ENCODE measurements around the gene ST6GALNAC3. TPM values are rescaled to one million over a fixed set of nuclear protein-coding genes. Genes with fewer than 3 reads are reported as not detected.

ST6GALNAC3 gene
- polyA plus RNA-seq, 3 donors: 63.8 to 87.0 (median 78.0) TPM

DNA sequence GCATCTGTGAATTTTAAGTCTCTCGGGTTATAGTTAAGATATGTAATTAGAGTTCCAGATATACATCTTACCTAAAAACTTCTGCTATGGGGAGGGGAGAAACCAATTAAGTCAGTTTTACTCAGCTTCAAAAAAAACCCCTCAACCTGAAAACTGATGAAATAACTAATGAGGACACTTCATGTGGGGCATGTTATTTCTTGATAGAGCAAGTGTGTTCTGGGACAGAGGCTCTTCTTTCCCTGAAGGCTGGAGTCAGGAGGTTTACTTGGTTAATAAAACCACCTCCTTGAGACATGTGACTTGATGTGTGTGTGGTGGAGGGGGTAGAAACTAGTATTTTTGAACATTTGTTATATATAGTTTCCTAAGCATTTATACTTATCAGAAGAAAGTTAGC, 479.7 kb downstream of the ST6GALNAC3 start:
- DNase-seq (ENCODE audit: extremely low read depth in 1 of 11, low read depth in 9 of 11, low spot score in 4 of 11): no peak

- DNase-seq (ENCODE audit: extremely low read depth in 1 of 11, low read depth in 9 of 11, low spot score in 4 of 11): no peak
Observed at GRCh38 chr1:76562292-76562691, 487.7 kb downstream of the ST6GALNAC3 start.

DNA sequence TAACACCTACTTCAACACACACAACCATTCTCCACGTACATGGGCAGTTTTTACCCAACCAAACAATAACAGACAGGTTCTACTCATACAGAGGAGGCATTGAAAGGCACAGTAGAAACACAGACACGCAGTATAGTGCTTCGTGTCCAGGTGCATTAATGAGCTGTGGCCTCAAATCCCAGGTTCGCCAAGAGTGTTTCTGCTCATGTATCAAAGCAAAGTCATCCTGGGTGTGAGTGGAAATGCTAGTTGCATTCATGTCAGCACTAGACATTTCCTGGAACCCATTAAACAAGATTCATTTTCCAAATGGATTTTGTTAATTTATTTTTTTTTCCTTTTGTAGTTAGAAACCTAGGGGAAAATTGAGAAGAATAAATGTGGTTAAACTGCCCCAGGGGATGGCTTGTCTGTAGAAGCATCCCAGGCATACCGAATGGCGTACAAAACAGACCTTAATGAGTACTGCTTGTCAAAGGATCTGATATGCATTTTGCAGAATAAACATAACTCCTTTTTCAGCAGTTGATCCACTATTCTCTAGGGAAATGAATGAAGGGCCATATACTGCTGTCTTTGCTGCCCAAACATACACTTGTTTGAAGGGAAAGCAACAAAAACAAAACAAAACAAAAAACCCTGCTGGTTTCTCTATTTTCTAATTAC, 494.2 kb downstream of the ST6GALNAC3 start:
- DNase-seq (ENCODE audit: extremely low read depth in 1 of 11, low read depth in 9 of 11, low spot score in 4 of 11): no peak

- DNase-seq (ENCODE audit: extremely low read depth in 1 of 11, low read depth in 9 of 11, low spot score in 4 of 11): no peak
Observed at GRCh38 chr1:76571248-76571647, 496.7 kb downstream of the ST6GALNAC3 start.

- no peak for DNase-seq (ENCODE audit: extremely low read depth in 1 of 11, low read depth in 9 of 11, low spot score in 4 of 11)
Observed at GRCh38 chr1:76572229-76572628, 497.7 kb downstream of the ST6GALNAC3 start.

- DNase-seq (ENCODE audit: extremely low read depth in 1 of 11, low read depth in 9 of 11, low spot score in 4 of 11): no peak
Observed at GRCh38 chr1:76576876-76577524, 502.5 kb downstream of the ST6GALNAC3 start.

GRCh38 chr1:76577525-76578185, 503.1 kb downstream of the ST6GALNAC3 start:
- no peak for DNase-seq (ENCODE audit: extremely low read depth in 1 of 11, low read depth in 9 of 11, low spot score in 4 of 11)

- no peak for DNase-seq (ENCODE audit: extremely low read depth in 1 of 11, low read depth in 9 of 11, low spot score in 4 of 11)
Observed at GRCh38 chr1:76580206-76580605, 505.7 kb downstream of the ST6GALNAC3 start.

DNA sequence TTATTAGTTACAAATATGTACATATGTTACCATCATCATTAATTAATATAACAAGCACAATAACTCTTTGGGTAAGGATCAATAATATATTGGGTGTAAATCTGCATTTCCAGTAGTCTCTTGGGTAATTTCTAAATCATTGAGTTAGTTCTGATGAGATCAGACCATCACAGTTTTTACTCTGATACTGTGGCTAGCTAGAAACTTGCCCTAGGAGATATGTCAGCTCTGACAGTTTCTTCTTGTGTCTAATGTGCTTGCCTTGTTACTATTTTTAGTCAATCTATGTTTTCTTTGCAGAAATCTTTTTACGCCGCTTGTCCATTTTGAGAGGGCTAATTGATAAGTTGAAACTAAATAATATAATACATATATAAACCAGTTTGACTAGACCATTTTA, 507.2 kb downstream of the ST6GALNAC3 start:
- DNase-seq (ENCODE audit: extremely low read depth in 1 of 11, low read depth in 9 of 11, low spot score in 4 of 11): no peak

GRCh38 chr1:76583235-76583868, 508.8 kb downstream of the ST6GALNAC3 start:
- no peak for DNase-seq (ENCODE audit: extremely low read depth in 1 of 11, low read depth in 9 of 11, low spot score in 4 of 11)

DNA sequence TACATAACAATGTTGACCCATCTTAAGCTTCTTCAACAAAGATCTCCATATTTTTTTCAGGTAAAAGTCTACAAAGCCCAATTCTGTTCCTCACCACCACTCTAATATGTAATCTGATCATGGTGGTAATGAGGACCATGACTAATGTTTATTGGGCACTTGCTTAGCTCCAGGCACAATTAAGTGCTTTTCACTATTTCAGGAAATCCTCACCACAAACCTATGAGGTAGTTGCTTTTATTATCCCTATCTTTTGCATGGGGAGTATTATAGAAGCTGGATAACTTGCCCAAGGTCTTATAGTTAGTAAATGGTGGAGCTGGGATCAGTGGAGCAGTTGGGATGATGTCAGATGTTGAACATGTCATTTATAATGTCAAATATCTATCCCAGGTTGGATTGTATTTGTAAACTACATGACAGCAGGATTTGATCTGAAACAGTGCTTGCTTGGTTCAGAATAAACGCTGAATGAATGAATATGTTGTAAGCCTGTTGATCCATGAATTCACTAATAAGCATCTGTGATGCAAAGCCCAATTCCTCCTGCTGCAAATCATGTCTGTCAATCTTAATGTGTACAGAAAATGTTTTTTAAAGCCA, 509.4 kb downstream of the ST6GALNAC3 start:
- no peak for DNase-seq (ENCODE audit: extremely low read depth in 1 of 11, low read depth in 9 of 11, low spot score in 4 of 11)

DNA sequence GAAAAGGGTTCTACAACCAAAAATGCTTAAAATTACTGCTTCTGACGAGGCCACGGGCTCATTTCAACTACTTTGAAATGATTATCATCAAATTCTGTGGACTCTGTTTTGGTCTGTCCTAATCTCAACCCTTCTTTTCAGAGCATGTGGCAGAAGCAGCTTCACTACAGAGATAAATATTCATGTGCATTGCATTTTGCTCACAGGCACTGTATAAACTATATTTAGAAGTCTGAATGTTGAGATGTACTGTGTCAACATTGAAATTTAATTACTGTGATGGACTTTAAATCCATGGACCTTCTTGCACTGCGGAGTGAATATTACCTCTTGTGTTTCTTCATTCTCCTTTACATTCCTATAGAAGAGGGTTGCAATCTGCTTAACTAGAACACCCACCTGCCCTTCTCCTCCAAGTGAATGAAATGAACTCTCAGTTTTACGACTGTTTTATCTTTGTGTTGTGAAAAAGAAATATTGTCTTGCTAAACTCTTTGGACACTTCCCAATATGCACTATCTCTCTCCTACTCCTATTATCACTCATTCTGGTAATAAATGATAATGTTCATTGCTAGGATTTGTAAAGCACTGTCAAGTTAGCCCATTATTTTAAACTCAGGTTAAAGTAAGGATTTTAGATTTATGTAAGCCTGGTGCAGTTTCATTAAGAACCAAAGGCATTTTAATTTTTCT, 511.6 kb downstream of the ST6GALNAC3 start:
- no peak for DNase-seq (ENCODE audit: extremely low read depth in 1 of 11, low read depth in 9 of 11, low spot score in 4 of 11)

DNA sequence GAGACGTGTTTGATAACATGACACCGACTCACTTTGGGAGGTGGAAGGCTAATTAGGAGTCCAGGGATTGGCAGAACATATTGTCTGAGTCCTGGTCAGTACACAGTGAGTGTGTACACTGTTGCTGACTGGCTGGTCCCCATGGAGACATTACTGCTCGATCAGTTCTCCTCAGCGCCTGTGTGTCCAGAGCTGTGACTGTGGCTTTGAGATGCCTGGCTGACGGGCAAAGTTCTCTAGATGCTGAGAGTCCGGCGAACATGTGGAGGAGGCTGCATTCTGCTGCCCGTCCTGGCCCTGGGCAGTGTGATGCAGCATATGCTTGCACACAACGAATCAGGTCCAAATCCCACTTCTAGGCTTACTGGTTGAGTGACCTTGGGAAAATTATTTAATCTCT, 512.7 kb downstream of the ST6GALNAC3 start:
- no peak for DNase-seq (ENCODE audit: extremely low read depth in 1 of 11, low read depth in 9 of 11, low spot score in 4 of 11)

GRCh38 chr1:76591461-76591860, 516.9 kb downstream of the ST6GALNAC3 start:
- no peak for DNase-seq (ENCODE audit: extremely low read depth in 1 of 11, low read depth in 9 of 11, low spot score in 4 of 11)

GRCh38 chr1:76591963-76592362, 517.4 kb downstream of the ST6GALNAC3 start:
- no peak for DNase-seq (ENCODE audit: extremely low read depth in 1 of 11, low read depth in 9 of 11, low spot score in 4 of 11)

- no peak for DNase-seq (ENCODE audit: extremely low read depth in 1 of 11, low read depth in 9 of 11, low spot score in 4 of 11)
Observed at GRCh38 chr1:76593141-76593540, 518.6 kb downstream of the ST6GALNAC3 start.

DNA sequence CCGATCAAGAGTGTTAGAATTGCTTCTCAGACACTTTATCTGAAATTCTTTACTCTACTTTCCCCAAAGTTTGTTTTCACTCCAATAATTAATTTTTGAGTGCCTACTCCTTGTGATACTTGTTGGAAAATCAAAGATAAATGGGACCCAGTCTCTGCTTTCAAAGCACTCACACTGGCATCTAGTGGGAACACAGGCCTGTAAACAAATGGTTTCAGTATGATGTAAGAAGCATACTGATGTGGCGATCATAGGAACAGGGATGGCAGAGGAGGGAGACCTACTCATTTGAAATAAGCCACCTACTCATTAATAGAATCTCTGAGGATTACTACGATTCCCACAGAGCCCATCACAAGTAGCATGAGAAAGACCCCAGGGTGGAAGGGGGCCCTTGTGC, 519.1 kb downstream of the ST6GALNAC3 start:
- DNase-seq (ENCODE audit: extremely low read depth in 1 of 11, low read depth in 9 of 11, low spot score in 4 of 11): no peak

DNA sequence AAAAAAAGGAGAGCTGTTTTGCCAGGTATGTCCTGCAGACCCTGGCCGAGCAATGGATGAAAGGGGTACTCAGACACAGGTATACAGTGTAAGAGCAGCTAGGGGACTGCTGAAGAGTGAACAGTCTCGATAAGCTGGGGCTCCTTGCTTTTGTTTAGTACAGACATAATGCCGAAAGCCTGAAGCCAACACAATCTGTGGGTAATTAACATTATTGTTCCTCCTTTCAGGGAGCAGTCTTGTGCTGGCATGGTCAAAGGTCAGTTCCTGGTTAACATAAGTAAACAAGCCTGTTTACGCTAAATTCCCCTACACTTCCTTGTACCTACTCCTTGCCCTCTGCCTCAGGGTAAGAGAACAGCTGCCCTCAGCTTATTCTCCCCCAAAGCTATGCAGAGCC, 520.5 kb downstream of the ST6GALNAC3 start:
- no peak for DNase-seq (ENCODE audit: extremely low read depth in 1 of 11, low read depth in 9 of 11, low spot score in 4 of 11)

- DNase-seq (ENCODE audit: extremely low read depth in 1 of 11, low read depth in 9 of 11, low spot score in 4 of 11): peak in 4 of 11 donors; percentile 10 to 36 (median 19)
Observed at GRCh38 chr1:76601465-76601864, 526.9 kb downstream of the ST6GALNAC3 start.
